ENCODE measurements around the gene CRCP.
A peak's percentile ranks its signal among the peaks of the same experiment; 100 is the strongest.
"Not testable (repeated sequence)": the region's sequence is repeated elsewhere in the genome, so short reads cannot be mapped to it uniquely, and the experiment has no call there.

CRCP gene

GRCh38 chr7:66092654-66093053 lies 22.0 kb upstream of the CRCP start:
- no peak overlapping the region for H3K4me3 ChIP-seq (ENCODE audit: low read length)
- H3K36me3 ChIP-seq (ENCODE audit: insufficient read depth, low read length) = no peaks in the 10 kb centered on the region
- no peaks in the 10 kb centered on the region for H3K27me3 ChIP-seq (ENCODE audit: insufficient read depth, low read length)
- no peaks in the 10 kb centered on the region for H3K9me3 ChIP-seq (ENCODE audit: low read length)
- no peak overlapping the region for H2AFZ ChIP-seq (ENCODE audit: low read depth, low read length)
- H3K4me1 ChIP-seq (ENCODE audit: insufficient read depth, low read length) = no peaks in the 10 kb centered on the region

DNA sequence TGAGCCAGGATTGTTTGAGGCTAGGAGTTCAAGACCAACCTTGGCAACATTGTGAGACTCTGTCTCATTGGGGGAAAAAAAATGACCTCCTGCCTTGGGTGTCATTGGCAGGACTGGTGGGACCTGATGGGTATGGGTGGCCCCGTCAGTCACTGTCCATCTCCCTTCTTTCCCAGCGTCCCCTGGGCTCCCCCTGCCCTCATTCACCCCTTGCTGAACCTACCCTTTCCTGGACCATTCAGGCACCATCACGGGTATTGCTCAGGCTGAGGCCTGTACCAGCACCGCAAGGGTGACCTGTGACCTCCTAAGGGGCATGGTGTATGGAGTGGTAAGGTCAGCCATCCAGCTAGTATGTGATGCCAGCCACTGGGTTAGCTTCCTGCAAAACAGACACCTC lies 19.6 kb upstream of the CRCP start:
- no peaks in the 10 kb centered on the region for H3K36me3 ChIP-seq (ENCODE audit: insufficient read depth, low read length)
- peaks cover 4% of the 10 kb centered on the region for H3K4me1 ChIP-seq (ENCODE audit: insufficient read depth, low read length)
- H3K4me3 ChIP-seq (ENCODE audit: low read length) = no peak overlapping the region
- no peaks in the 10 kb centered on the region for H3K27me3 ChIP-seq (ENCODE audit: insufficient read depth, low read length)
- no peak overlapping the region for H2AFZ ChIP-seq (ENCODE audit: low read depth, low read length)
- H3K9me3 ChIP-seq (ENCODE audit: low read length) = no peaks in the 10 kb centered on the region

GRCh38 chr7:66099232-66099550 lies 15.5 kb upstream of the CRCP start:
- Histone ChIP-seq H3K4me3 (ENCODE audit: low read length) (no peak overlapping the region), H3K36me3 (ENCODE audit: insufficient read depth, low read length) (no peaks in the 10 kb centered on the region), H3K9me3 (ENCODE audit: low read length) (no peaks in the 10 kb centered on the region), H3K27me3 (ENCODE audit: insufficient read depth, low read length) (no peaks in the 10 kb centered on the region), H2AFZ (ENCODE audit: low read depth, low read length) (no peak overlapping the region), H3K4me1 (ENCODE audit: insufficient read depth, low read length) (peaks cover 4% of the 10 kb centered on the region)

GRCh38 chr7:66099551-66100407 lies 14.9 kb upstream of the CRCP start:
- Histone ChIP-seq H3K4me3 (ENCODE audit: low read length) (peak overlapping the region; percentile 41), H3K36me3 (ENCODE audit: insufficient read depth, low read length) (no peaks in the 10 kb centered on the region), H2AFZ (ENCODE audit: low read depth, low read length) (peak overlapping the region; percentile 39), H3K27me3 (ENCODE audit: insufficient read depth, low read length) (no peaks in the 10 kb centered on the region), H3K4me1 (ENCODE audit: insufficient read depth, low read length) (peaks cover 4% of the 10 kb centered on the region), H3K9me3 (ENCODE audit: low read length) (no peaks in the 10 kb centered on the region)

DNA sequence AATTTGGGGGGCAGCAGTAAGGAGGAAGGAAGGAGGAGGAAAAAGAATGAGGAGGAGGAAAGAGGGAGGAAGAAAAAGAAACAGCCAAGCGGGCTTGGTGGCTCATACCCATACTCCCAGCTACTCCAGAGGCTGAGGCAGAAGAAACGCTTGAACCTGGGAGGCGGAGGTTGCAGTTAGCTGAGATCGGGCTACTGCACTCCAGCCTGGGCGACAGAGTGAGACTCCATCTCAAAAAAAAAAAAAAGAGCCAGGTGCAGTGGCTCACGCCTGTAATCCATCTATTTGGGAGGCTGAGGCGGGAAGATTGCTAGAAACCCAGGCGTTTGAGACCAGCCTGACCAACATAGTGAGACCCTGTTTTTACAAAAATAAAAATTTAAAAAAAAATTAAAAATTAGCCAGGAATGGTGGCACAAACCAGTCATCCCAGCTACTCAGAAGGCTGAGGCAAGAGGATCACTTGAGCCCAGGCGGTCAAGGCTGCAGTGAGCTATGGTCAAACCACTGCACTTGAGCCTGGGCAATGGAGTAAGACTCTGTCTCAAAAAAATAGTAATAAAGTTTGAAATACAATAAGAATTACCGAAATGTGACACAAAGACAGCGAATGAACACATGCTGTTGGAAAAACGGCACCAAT lies 14.1 kb upstream of the CRCP start:
- Histone ChIP-seq H2AFZ (ENCODE audit: low read depth, low read length) (peak overlapping the region; percentile 39), H3K27me3 (ENCODE audit: insufficient read depth, low read length) (no peaks in the 10 kb centered on the region), H3K4me1 (ENCODE audit: insufficient read depth, low read length) (peaks cover 4% of the 10 kb centered on the region), H3K9me3 (ENCODE audit: low read length) (no peaks in the 10 kb centered on the region), H3K36me3 (ENCODE audit: insufficient read depth, low read length) (no peaks in the 10 kb centered on the region), H3K4me3 (ENCODE audit: low read length) (peak overlapping the region; percentile 41)

DNA sequence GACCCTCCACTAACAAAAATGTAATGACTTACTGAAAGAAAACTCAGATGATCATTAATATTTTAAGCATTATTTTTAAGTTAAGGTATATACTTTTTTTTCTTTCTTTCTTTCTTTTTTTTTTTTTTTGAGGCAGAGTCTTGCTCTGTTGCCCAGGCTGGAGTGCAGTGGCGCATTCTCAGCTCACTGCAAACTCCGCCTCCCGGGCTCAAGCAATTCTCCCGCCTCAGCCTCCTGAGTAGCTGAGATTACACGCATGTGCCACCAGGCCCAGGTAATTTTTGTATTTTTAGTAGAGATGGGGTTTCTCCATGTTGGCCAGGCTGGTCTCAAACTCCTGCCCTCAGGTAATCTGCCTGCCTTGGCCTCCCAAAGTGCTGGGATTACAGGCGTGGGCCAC lies 12.5 kb upstream of the CRCP start:
- not testable (repeated sequence) for H2AFZ ChIP-seq (ENCODE audit: low read depth, low read length); H3K9me3 ChIP-seq (ENCODE audit: low read length); H3K4me3 ChIP-seq (ENCODE audit: low read length); H3K27me3 ChIP-seq (ENCODE audit: insufficient read depth, low read length); H3K4me1 ChIP-seq (ENCODE audit: insufficient read depth, low read length); H3K36me3 ChIP-seq (ENCODE audit: insufficient read depth, low read length)

DNA sequence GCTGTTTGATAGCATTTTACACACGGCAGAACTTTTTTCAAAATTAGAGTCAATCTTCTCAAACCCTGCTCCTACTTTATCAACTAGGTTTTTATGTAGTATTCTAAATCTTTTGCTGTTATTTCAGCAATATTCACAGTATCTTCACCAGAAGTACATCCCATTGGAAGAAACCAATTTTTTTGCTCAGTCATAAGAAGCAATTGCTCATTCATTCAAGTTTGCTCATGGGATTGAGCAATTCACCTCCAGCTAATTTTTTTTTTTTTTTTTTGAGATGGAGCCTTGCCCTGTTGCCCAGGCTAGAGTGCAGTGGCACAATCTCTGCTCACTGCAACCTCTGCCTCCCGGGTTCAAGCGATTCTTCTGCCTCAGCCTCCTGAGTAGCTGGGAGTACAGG lies 10.7 kb upstream of the CRCP start:
- H3K4me3 ChIP-seq (ENCODE audit: low read length); H3K9me3 ChIP-seq (ENCODE audit: low read length); H3K4me1 ChIP-seq (ENCODE audit: insufficient read depth, low read length); H3K36me3 ChIP-seq (ENCODE audit: insufficient read depth, low read length); H2AFZ ChIP-seq (ENCODE audit: low read depth, low read length); H3K27me3 ChIP-seq (ENCODE audit: insufficient read depth, low read length): not testable (repeated sequence)

DNA sequence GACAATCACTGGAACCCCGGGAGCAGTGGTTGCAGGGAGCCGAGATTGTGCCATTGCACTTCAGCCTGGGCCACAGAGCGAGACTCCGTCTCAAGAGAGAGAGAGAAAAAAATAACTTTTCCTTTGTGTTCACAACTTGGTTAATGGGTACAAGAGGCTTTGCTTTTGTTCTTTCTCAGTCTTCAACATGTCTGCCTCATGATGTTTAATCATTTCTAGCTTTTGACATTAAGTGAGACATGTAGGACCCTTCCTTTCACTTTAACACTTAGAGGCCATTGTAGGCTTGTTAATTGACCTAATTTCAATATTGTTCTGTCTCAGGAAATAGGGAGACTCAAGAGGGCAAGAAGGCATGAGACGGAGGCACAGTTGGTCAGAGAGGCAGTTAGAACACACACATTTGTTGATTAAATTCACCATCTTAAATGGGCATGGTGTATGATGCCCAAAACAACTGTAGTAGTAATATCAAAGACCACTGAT lies 9.3 kb upstream of the CRCP start:
- H3K9me3 ChIP-seq (ENCODE audit: low read length) = no peaks in the 10 kb centered on the region
- H3K4me3 ChIP-seq (ENCODE audit: low read length) = no peak overlapping the region
- no peaks in the 10 kb centered on the region for H3K27me3 ChIP-seq (ENCODE audit: insufficient read depth, low read length)
- H2AFZ ChIP-seq (ENCODE audit: low read depth, low read length) = no peak overlapping the region
- no peaks in the 10 kb centered on the region for H3K36me3 ChIP-seq (ENCODE audit: insufficient read depth, low read length)
- H3K4me1 ChIP-seq (ENCODE audit: insufficient read depth, low read length) = no peaks in the 10 kb centered on the region

DNA sequence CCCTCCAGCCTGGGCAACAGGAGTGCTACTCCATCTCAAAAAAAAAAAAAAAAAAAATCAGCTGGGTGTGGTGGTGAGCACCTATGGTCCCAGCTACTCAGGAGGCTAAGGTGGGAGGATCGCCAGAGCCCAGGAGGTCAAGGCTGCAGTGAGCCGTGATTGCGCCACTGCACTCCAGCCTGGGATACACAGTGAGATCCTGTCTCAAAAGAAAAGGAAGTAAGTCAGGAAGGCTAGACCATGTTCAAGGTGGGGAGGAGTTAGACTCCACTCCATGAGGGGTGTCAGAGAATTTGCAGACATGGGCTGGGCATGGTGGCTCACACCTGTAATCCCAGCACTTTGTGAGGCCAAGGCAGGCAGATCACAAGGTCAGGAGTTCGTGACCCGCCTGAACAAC lies 6.2 kb upstream of the CRCP start:
- H2AFZ ChIP-seq (ENCODE audit: low read depth, low read length); H3K4me1 ChIP-seq (ENCODE audit: insufficient read depth, low read length); H3K27me3 ChIP-seq (ENCODE audit: insufficient read depth, low read length); H3K4me3 ChIP-seq (ENCODE audit: low read length); H3K9me3 ChIP-seq (ENCODE audit: low read length); H3K36me3 ChIP-seq (ENCODE audit: insufficient read depth, low read length): not testable (repeated sequence)

- H3K27me3 ChIP-seq (ENCODE audit: insufficient read depth, low read length) = no peaks in the 10 kb centered on the region
- H3K4me1 ChIP-seq (ENCODE audit: insufficient read depth, low read length) = peaks cover 5% of the 10 kb centered on the region
- H3K4me3 ChIP-seq (ENCODE audit: low read length) = no peak overlapping the region
- peaks cover under 1% of the 10 kb centered on the region for H3K36me3 ChIP-seq (ENCODE audit: insufficient read depth, low read length)
- no peaks in the 10 kb centered on the region for H3K9me3 ChIP-seq (ENCODE audit: low read length)
- H2AFZ ChIP-seq (ENCODE audit: low read depth, low read length) = no peak overlapping the region
Measured at GRCh38 chr7:66110856-66111255, 3.8 kb upstream of the CRCP start.

- H3K4me3 ChIP-seq (ENCODE audit: low read length); H3K9me3 ChIP-seq (ENCODE audit: low read length); H3K27me3 ChIP-seq (ENCODE audit: insufficient read depth, low read length); H2AFZ ChIP-seq (ENCODE audit: low read depth, low read length): not testable (repeated sequence)
- Histone ChIP-seq H3K36me3 (ENCODE audit: insufficient read depth, low read length) (peaks cover 15% of the 10 kb centered on the region), H3K4me1 (ENCODE audit: insufficient read depth, low read length) (peaks cover 17% of the 10 kb centered on the region)
Measured at GRCh38 chr7:66116680-66117420, 2.2 kb downstream of the CRCP start.

DNA sequence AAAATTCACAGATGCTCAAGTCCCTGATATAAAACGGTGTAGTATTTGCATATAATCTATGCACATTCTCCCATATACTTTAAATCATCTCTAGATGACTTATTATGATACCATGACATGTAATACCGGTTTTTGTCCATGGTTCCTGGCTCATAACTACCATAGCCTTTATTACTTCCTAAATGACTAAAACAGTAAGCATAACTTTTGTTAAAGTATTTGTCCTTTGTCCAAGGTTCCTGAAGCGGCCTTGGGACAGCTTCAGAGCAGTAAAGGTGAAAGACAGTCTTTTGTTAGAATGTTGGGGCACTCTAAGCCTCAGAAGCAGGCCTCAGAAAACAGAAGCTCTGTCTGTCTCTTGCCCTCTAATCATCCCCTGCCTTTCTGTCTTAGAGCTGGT lies 4.0 kb downstream of the CRCP start:
- Histone ChIP-seq H3K36me3 (ENCODE audit: insufficient read depth, low read length) (peaks cover 15% of the 10 kb centered on the region), H3K4me3 (ENCODE audit: low read length) (no peak overlapping the region), H3K4me1 (ENCODE audit: insufficient read depth, low read length) (peaks cover 17% of the 10 kb centered on the region), H3K9me3 (ENCODE audit: low read length) (no peaks in the 10 kb centered on the region), H3K27me3 (ENCODE audit: insufficient read depth, low read length) (no peaks in the 10 kb centered on the region), H2AFZ (ENCODE audit: low read depth, low read length) (no peak overlapping the region)

GRCh38 chr7:66119245-66119850 lies 4.7 kb downstream of the CRCP start:
- H3K4me1 ChIP-seq (ENCODE audit: insufficient read depth, low read length) = peaks cover 17% of the 10 kb centered on the region
- no peaks in the 10 kb centered on the region for H3K27me3 ChIP-seq (ENCODE audit: insufficient read depth, low read length)
- no peaks in the 10 kb centered on the region for H3K9me3 ChIP-seq (ENCODE audit: low read length)
- H3K4me3 ChIP-seq (ENCODE audit: low read length) = no peak overlapping the region
- peaks cover 15% of the 10 kb centered on the region for H3K36me3 ChIP-seq (ENCODE audit: insufficient read depth, low read length)
- H2AFZ ChIP-seq (ENCODE audit: low read depth, low read length) = no peak overlapping the region
